Retina (tissue), 1 donor: ENCODE data around the gene SH3BP4.
A peak's percentile ranks its signal among the peaks of the same experiment; 100 is the strongest.

Experiments used
- DNase-seq: peaks from one replicate; pipeline ENCODE4 v3.0.0-alpha.2; 2016

SH3BP4 gene

GRCh38 chr2:235063471-235063961, 111.7 kb downstream of the SH3BP4 start:
- peak; percentile 52 for DNase-seq

GRCh38 chr2:235064976-235065375, 113.2 kb downstream of the SH3BP4 start:
- no peak for DNase-seq

- DNase-seq = no peak
Measured at GRCh38 chr2:235066490-235066889, 114.7 kb downstream of the SH3BP4 start.

- DNase-seq = peak; percentile 83
Measured at GRCh38 chr2:235066895-235067294, 115.1 kb downstream of the SH3BP4 start.

- DNase-seq = no peak
Measured at GRCh38 chr2:235068701-235069100, 116.9 kb downstream of the SH3BP4 start.

GRCh38 chr2:235070063-235070706, 118.4 kb downstream of the SH3BP4 start:
- DNase-seq = no peak

- peak; percentile 66 for DNase-seq
Measured at GRCh38 chr2:235073868-235074413, 122.1 kb downstream of the SH3BP4 start.

- DNase-seq = no peak
Measured at GRCh38 chr2:235077046-235077445, 125.2 kb downstream of the SH3BP4 start.

- DNase-seq = no peak
Measured at GRCh38 chr2:235078182-235078581, 126.4 kb downstream of the SH3BP4 start.

GRCh38 chr2:235078914-235079472, 127.2 kb downstream of the SH3BP4 start:
- DNase-seq = no peak

- DNase-seq = no peak
Measured at GRCh38 chr2:235080101-235080500, 128.3 kb downstream of the SH3BP4 start.

GRCh38 chr2:235082578-235083338, 130.9 kb downstream of the SH3BP4 start:
- DNase-seq = no peak

GRCh38 chr2:235083822-235084221, 132.0 kb downstream of the SH3BP4 start:
- no peak for DNase-seq

GRCh38 chr2:235084424-235084823, 132.6 kb downstream of the SH3BP4 start:
- no peak for DNase-seq

- DNase-seq = no peak
Measured at GRCh38 chr2:235085476-235085875, 133.7 kb downstream of the SH3BP4 start.

GRCh38 chr2:235086481-235087184, 134.8 kb downstream of the SH3BP4 start:
- DNase-seq = no peak

- DNase-seq = peak; percentile 63
Measured at GRCh38 chr2:235087832-235088495, 136.1 kb downstream of the SH3BP4 start.

GRCh38 chr2:235088496-235088921, 136.7 kb downstream of the SH3BP4 start:
- DNase-seq = peak; percentile 52

- DNase-seq = no peak
Measured at GRCh38 chr2:235091421-235091820, 139.6 kb downstream of the SH3BP4 start.

GRCh38 chr2:235091983-235092382, 140.2 kb downstream of the SH3BP4 start:
- no peak for DNase-seq

- DNase-seq = no peak
Measured at GRCh38 chr2:235092433-235093223, 140.8 kb downstream of the SH3BP4 start.

- DNase-seq = no peak
Measured at GRCh38 chr2:235094457-235094856, 142.6 kb downstream of the SH3BP4 start.
